HG02885 (cell line): ENCODE results near the gene PI4KB.
A peak's percentile ranks its signal among the peaks of the same experiment; 100 is the strongest.
"Not testable (repeated sequence)": the region's sequence is repeated elsewhere in the genome, so short reads cannot be mapped to it uniquely, and the experiment has no call there.

ENCODE experiments used
- ATAC-seq: cut with Tn5 transposase; IDR thresholded peaks from one replicate; pipeline ENCODE4 v1.9.1; 2021; ENCODE audit warnings: mild to moderate bottlenecking; ENCODE audit not compliant: unreplicated experiment, poor library complexity

PI4KB gene

GRCh38 chr1:151282883-151283725 is 44.1 kb downstream of the PI4KB start:
- ATAC-seq, result peak; percentile 7

DNA sequence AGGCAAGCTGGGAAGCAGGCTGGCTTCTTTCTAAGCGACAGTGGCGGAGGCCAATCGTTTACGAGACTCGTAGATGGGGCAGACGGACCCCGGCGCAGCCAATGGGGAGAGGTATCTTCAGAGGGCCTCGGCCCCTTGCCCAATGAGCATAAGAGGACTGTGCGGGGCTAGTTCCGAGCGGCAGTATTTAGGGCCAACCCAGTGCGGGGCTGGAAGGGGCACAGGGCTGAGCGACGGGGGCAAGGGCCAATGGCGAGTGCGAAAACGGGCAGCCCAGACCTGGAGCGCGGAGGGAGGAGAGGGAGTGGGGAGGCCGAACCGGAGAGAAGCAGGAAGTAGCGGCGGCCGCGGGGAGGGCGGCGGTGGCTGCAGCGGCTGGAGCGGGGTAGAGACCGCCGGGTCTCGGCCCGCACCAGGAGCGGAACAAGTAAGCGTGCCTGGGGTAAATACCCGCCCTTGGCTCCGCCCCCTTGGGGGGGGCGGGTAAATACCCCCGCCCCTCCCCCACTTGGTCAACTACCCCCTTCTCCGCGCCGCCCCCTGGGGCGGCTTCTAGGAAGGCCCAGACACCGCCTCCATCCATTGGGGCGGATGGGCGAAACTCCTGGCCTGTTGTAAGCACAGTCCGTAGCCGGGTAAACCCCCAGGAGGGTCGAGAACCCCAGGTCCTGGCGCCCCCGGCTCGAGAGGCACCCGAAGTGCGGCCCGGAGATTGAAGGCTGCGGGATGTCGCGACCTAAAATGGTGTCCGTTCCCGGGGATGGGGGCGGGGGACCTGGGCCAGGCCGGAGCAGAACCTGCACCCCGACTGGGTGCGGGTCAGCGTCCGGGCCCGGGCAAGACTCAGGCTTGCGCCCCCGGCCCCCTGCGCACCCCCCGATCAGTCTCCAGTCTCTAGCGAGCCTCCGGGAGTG is 45.0 kb downstream of the PI4KB start, which contains the start of gene ZNF687:
TSS of gene ZNF687 (plus strand) at position 331 of the 914 bp plus-strand sequence. CDS start 3,993 bp downstream, outside the sequence.
- ATAC-seq, result peak; percentile 87

- ATAC-seq, result peak; percentile 30
These were observed 45.8 kb downstream of the PI4KB start for GRCh38 chr1:151281225-151281968.

- no peak for ATAC-seq
These were observed 50.0 kb downstream of the PI4KB start for GRCh38 chr1:151277249-151277648.

DNA sequence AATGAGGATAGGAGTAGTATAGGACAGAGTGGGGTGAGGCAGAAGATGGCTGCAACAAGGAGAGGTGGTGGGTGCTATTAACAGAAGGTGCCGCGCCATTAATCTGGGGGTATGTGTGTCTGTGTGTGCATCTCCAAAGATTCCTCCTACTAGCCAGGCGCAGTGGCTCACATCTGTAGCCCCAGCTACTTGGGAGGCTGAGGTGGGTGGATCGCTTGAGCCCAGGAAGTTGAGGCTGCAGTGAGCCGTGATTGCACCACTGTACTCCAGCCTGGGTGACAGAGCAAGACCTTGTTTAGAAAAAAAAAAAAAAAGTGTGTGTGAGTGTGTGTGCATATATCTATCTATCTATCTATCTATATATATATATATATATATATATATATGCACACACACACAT is 51.9 kb downstream of the PI4KB start:
- ATAC-seq, result not testable (repeated sequence)

DNA sequence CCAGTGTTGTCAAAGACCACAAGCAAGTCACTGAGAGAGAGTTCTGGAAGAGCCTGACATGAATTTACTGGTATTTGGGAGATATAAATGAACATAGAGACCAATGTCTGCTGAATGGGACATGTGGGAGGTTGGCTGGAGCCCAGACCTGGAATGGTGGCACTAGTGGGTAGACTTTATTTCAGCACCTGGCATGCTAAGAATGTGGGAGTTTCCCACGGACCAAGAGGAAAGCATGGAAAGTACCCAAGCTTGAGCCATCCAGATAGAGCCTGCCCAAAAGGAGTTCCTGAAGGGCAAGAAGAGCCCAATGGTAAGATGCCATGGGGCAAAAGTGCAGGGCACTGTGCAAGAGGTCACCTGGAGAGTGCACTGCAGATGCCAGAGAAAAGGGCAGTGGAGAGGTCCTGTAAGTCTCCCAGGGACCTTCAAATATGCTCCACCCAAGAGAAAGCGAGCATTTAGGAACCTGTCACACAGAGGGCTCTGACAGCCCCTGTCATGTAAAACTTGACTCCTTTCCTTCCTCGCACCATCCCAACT is 53.2 kb downstream of the PI4KB start:
- no peak for ATAC-seq

DNA sequence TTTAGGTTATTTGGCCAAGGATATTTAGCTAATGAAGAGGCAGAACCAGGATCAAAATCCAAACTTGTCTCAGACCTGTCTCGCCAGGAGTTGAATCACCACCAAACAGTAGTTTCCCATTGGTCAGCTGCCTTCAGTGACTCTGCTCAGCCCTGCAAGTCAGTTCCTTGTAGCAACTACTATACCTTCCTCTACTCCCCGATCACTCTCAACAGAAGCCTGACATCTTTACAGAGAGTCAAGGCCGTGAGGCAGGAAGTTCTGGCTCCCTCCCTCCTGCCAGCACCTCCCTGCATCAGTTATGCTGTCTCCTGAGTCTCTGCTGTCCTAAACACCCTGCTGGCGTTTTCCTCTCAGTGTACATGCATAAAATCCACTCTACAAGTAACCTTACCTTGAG is 59.5 kb downstream of the PI4KB start:
- no peak for ATAC-seq

GRCh38 chr1:151266821-151267220 is 60.4 kb downstream of the PI4KB start:
- ATAC-seq, result no peak

GRCh38 chr1:151266315-151266714 is 60.9 kb downstream of the PI4KB start:
- ATAC-seq, result no peak

GRCh38 chr1:151265446-151266236 is 61.6 kb downstream of the PI4KB start:
- no peak for ATAC-seq

DNA sequence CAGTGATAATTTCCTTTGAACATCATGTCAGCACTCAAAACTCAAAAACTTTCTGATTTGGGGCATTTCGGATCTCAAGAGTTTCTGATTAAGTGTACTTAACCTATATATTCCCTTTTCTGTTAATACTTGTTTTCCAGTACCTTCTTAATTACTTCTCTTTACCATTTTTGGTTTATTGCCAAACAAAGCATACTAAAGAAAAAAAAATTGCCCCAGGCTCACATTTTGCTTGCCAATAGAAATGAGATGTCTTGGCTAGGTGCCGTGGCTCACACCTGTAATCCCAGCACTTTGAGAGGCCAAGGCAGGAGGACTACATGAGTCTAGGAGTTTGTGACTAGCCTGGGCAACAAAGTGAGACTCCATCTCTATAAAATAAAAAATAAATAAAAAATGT is 67.9 kb downstream of the PI4KB start:
- ATAC-seq, result no peak

GRCh38 chr1:151255381-151255780 is 71.8 kb downstream of the PI4KB start:
- no peak for ATAC-seq

GRCh38 chr1:151254217-151255213 is 72.7 kb downstream of the PI4KB start, which contains the start of gene PSMD4:
Gene PSMD4, plus strand, starts transcription at chr1:151254734. Its CDS starts 49 bp downstream, at chr1:151254783.
- ATAC-seq, result peak; percentile 93

- peak; percentile 53 for ATAC-seq
These were observed 75.4 kb downstream of the PI4KB start for GRCh38 chr1:151251656-151252470.

DNA sequence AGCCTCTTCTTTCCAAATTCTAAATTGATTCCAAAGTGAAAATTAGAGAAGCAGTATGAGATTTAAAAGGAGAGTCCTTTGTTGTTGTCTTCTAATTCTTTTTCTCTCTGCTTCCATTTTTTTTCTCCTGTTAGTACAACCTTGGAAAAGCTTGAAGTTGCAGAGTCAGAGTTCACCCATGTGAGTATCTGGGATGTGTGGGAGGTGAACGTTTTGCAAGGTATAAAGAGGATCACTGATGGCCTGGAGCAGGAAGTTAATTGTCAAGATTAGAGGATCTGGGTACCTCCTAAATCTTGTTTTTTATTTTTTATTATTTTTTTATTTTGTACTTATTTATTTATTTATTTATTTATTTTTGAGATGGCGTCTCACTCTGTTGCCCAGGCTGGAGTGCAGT is 80.4 kb downstream of the PI4KB start:
- ATAC-seq, result no peak

DNA sequence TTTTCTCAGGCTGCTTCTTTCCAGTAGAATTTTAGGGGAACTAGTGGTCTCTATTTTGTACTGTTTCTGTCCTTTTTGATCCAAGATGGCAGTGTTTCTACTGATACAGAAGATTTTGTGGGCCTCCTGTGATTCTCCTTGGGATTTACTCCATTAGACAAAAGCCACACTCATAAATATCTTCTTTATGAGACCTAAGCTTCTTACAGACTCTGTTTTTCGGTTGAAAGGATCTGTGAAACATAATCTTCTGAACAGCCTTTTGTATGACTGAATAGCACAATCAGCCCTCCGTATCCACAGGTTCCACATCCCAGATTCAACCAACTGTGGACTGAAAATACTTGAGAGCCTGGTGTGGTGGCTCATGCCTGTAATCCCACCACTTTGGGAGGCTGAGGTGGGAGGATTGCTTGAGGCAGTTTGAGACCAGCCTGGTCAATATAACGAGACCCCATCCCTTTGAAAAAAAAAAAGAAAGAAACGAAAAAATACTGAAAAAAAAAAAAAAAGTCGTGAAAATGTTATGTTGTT is 83.5 kb downstream of the PI4KB start:
- ATAC-seq, result no peak

GRCh38 chr1:151242442-151242841 is 84.8 kb downstream of the PI4KB start:
- no peak for ATAC-seq
